K562 (cell line): Measurements from ENCODE around the gene GPR55. TPM values are rescaled to one million over a fixed set of nuclear protein-coding genes. Genes with fewer than 3 reads are reported as not detected.

Experiments used
- ARID1B ChIP-seq: fragments of 450-650 bp; IDR thresholded peaks from 2 replicates; pipeline ENCODE4 v1.6.1; 2016; ENCODE audit warnings: antibody characterized with exemption, mild to moderate bottlenecking, inconsistent platforms
- BCL6 ChIP-seq: fragments of 250-450 bp; sonication (Bioruptor Pico); IDR thresholded peaks from 2 replicates; pipeline ENCODE4 v1.4.0; 2020
- BHLHE40 ChIP-seq: IDR thresholded peaks from 2 replicates; pipeline ENCODE4 v1.6.1; 2011; ENCODE audit warnings: low read length, improper control_type of control experiment
- CTCF ChIP-seq, 3 experiments: IDR thresholded peaks in 2 of 3; conservative IDR thresholded peaks in 1 of 3; 2 replicates each; pipeline ENCODE4 v1.5.1; 2011 to 2012; ENCODE audit warnings: low read length in 3 of 3, mild to moderate bottlenecking in 3 of 3, control low read depth in 2 of 3, improper control_type of control experiment in 1 of 3, inconsistent platforms in 1 of 3, low read depth in 1 of 3, mixed read lengths in 1 of 3, moderate library complexity in 1 of 3; ENCODE audit not compliant: insufficient read depth in 2 of 3
- DACH1 ChIP-seq: fragments of 450-650 bp; IDR thresholded peaks from 2 replicates; pipeline ENCODE4 v1.6.1; 2018; ENCODE audit not compliant: partially characterized antibody
- DDX20 ChIP-seq: fragments of 450-650 bp; IDR thresholded peaks from 2 replicates; pipeline ENCODE4 v1.6.1; 2016; ENCODE audit warnings: missing genetic modification characterization, low read depth, mild to moderate bottlenecking, missing compliant biosample characterization, moderate library complexity
- ELF2 ChIP-seq: fragments of 250-450 bp; sonication (Bioruptor Pico); IDR thresholded peaks from 2 replicates; pipeline ENCODE4 v1.5.0; 2021; ENCODE audit warnings: mild to moderate bottlenecking
- HDAC3 ChIP-seq: fragments of 450-650 bp; IDR thresholded peaks from 2 replicates; pipeline ENCODE4 v1.6.1; 2018; ENCODE audit warnings: borderline replicate concordance, mild to moderate bottlenecking, moderate library complexity; ENCODE audit not compliant: partially characterized antibody
- POLR2H ChIP-seq: IDR thresholded peaks from 2 replicates; pipeline ENCODE4 v1.6.1; 2016; ENCODE audit warnings: missing genetic modification characterization, low read depth, mild to moderate bottlenecking, control low read depth, missing compliant biosample characterization, moderate library complexity
- RUNX1 ChIP-seq: sonication (generic); IDR thresholded peaks from 2 replicates; pipeline ENCODE4 v1.6.1; 2016; ENCODE audit warnings: antibody characterized with exemption, low read depth
- SP2 ChIP-seq: IDR thresholded peaks from 2 replicates; pipeline ENCODE4 v1.6.1; 2011; ENCODE audit warnings: mild to moderate bottlenecking, low read depth, low read length, moderate library complexity; ENCODE audit not compliant: poor library complexity, severe bottlenecking; ENCODE audit errors: extremely low read depth
- TEAD1 ChIP-seq, 2 experiments: fragments of 450-650 bp in 1 of 2; sonication (generic) in 1 of 2; formaldehyde crosslinking; IDR thresholded peaks; 2 replicates each; pipeline versions ENCODE4 v1.4.0 to v1.8.0; 2020 to 2022; ENCODE audit warnings: mild to moderate bottlenecking in 2 of 2, missing genetic modification reagents in 1 of 2
- THAP7 ChIP-seq: fragments of 250-450 bp; sonication (Bioruptor Pico); IDR thresholded peaks from 2 replicates; pipeline ENCODE4 v1.5.0; 2021
- ZFP1 ChIP-seq: fragments of 450-650 bp; formaldehyde crosslinking; IDR thresholded peaks from 2 replicates; pipeline ENCODE4 v1.4.0; 2020; ENCODE audit warnings: mild to moderate bottlenecking, mixed read lengths
- ZNF212 ChIP-seq: fragments of 450-650 bp; formaldehyde crosslinking; IDR thresholded peaks from 2 replicates; pipeline ENCODE4 v1.4.0; 2020; ENCODE audit warnings: mild to moderate bottlenecking
- ZNF507 ChIP-seq: conservative IDR thresholded peaks from 2 replicates; pipeline ENCODE4 v1.6.1; 2017; ENCODE audit warnings: missing genetic modification characterization, missing compliant biosample characterization
- polyA plus RNA-seq, 8 experiments: library from polyadenylated mRNA; depleted of rRNA in 4 of 8; stranded (reverse) in 5 of 8; unstranded in 3 of 8; fragments of >200 nt; fragmentation: Nextera tagmentation in 2 of 8; fragmentation: Illumina TruSeq in 1 of 8; extraction: Ambion mirVana in 2 of 8; extraction: Trizol in 1 of 8; gene quantifications; 2 replicates each; pipeline versions ENCODE4 v1.2.1 to v1.2.3, GENCODE V29; 2011 to 2014; ENCODE audit warnings: inconsistent platforms in 1 of 8, missing spikeins in 1 of 8
- total RNA-seq, 7 experiments: library from RNA; depleted of rRNA in 6 of 7; stranded (reverse); fragments of >200 nt in 6 of 7; fragmentation: Illumina TruSeq in 2 of 7; extraction: Trizol in 2 of 7; gene quantifications; 2 replicates each; pipeline versions ENCODE4 v1.2.1 to v1.2.3, GENCODE V29; 2011 to 2021; ENCODE audit warnings: low replicate concordance in 1 of 7
- TF ChIP-seq, protein P1 (sequence below): sonication (generic); formaldehyde crosslinking; IDR thresholded peaks from 2 replicates; pipeline ENCODE4 v1.8.1; 2023; ENCODE audit warnings: mild to moderate bottlenecking, missing genetic modification reagents
- TF ChIP-seq, protein P2 (sequence below): fragments of 250-450 bp; sonication (Bioruptor Pico); IDR thresholded peaks from 2 replicates; pipeline ENCODE4 v1.4.0; 2020
- TF ChIP-seq, protein P3 (sequence below): sonication (generic); formaldehyde crosslinking; IDR thresholded peaks from 2 replicates; pipeline ENCODE4 v1.9.0; 2022; ENCODE audit warnings: mild to moderate bottlenecking, missing genetic modification reagents
- TF ChIP-seq, protein P4 (sequence below): sonication (generic); formaldehyde crosslinking; IDR thresholded peaks from 2 replicates; pipeline ENCODE4 v1.8.0; 2022; ENCODE audit warnings: missing genetic modification reagents, mild to moderate bottlenecking, borderline replicate concordance

GPR55 gene
- total and polyA plus RNA-seq, 9 of the 15 experiments (the other 6 are each of a cell fraction or from before 2014, with no cell fraction given), result 0.11 to 0.49 (median 0.27) TPM

DNA sequence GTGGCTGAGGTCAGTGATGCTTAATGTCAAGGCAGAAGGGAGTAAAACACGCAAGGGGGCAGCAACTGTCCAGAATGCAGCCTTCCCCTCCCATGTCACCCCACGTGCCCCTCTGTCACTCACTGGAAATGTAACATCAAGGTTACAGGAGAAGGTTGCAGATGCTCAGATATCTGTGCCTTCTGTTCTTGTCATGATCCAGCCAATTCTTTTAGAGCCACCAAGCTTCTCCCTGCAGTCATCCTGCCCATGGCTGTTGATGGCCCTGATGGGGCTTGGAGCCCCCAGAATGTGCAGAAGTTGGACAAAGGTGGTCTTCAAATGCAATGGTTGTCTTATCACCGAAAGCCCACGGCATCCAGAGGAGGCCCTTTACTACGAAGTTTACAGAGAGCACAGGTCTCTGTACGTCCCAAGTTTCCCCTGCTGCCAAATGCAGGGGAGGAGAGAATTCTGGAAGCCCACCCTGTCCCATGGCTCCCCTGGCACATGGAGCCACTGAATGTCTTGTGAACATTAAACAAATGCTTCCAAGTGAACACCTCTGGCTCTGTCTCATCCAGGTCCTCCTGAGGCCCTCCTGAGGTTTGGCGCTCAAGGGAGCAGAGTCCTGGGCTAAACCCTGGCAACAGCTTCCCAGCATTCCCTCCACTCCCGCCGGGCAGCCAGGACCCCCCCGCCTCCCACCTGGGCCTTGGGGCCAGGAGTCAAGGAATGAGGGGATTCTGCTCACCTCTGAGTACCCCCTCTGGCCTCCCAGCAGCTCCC is 4.5 kb upstream of the GPR55 start (continued):
- TF ChIP-seq ZNF507 (tag), result no peak
- TF ChIP-seq, protein P1, sequence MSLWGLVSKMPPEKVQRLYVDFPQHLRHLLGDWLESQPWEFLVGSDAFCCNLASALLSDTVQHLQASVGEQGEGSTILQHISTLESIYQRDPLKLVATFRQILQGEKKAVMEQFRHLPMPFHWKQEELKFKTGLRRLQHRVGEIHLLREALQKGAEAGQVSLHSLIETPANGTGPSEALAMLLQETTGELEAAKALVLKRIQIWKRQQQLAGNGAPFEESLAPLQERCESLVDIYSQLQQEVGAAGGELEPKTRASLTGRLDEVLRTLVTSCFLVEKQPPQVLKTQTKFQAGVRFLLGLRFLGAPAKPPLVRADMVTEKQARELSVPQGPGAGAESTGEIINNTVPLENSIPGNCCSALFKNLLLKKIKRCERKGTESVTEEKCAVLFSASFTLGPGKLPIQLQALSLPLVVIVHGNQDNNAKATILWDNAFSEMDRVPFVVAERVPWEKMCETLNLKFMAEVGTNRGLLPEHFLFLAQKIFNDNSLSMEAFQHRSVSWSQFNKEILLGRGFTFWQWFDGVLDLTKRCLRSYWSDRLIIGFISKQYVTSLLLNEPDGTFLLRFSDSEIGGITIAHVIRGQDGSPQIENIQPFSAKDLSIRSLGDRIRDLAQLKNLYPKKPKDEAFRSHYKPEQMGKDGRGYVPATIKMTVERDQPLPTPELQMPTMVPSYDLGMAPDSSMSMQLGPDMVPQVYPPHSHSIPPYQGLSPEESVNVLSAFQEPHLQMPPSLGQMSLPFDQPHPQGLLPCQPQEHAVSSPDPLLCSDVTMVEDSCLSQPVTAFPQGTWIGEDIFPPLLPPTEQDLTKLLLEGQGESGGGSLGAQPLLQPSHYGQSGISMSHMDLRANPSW (CRISPR knock-in tag), result no peak
- TF ChIP-seq BHLHE40, result peak; percentile 25; the same call in 1 of the 2 replicates
- no peak for TF ChIP-seq BCL6 (CRISPR knock-in tag)
- TF ChIP-seq ELF2, result no peak
- TF ChIP-seq DDX20, result no peak
- no peak for TF ChIP-seq TEAD1 (CRISPR knock-in tag; IDR thresholded peaks at IDR 0.05)
- TF ChIP-seq ZFP1 (CRISPR knock-in tag), result no peak
- no peak for TF ChIP-seq DACH1
- no peak for TF ChIP-seq ZNF212 (CRISPR knock-in tag)
- no peak for TF ChIP-seq ARID1B
- TF ChIP-seq, protein P2, sequence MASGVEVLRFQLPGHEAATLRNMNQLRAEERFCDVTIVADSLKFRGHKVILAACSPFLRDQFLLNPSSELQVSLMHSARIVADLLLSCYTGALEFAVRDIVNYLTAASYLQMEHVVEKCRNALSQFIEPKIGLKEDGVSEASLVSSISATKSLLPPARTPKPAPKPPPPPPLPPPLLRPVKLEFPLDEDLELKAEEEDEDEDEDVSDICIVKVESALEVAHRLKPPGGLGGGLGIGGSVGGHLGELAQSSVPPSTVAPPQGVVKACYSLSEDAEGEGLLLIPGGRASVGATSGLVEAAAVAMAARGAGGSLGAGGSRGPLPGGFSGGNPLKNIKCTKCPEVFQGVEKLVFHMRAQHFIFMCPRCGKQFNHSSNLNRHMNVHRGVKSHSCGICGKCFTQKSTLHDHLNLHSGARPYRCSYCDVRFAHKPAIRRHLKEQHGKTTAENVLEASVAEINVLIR (CRISPR knock-in tag), result no peak
- no peak for TF ChIP-seq THAP7 (CRISPR knock-in tag)
- peak; percentile 15 to 30 (median 26); a peak in 2 of 6 replicates for TF ChIP-seq CTCF (IDR thresholded peaks at IDR 0.05 in 2 of 3, conservative IDR thresholded peaks at IDR 0.05 in 1 of 3; ENCODE audit: insufficient read depth in 2 of 3, low read depth in 1 of 3, low read length in 3 of 3)
- TF ChIP-seq HDAC3, result no peak
- TF ChIP-seq RUNX1, result no peak
- no peak for TF ChIP-seq POLR2H (tag)
- TF ChIP-seq, protein P3, sequence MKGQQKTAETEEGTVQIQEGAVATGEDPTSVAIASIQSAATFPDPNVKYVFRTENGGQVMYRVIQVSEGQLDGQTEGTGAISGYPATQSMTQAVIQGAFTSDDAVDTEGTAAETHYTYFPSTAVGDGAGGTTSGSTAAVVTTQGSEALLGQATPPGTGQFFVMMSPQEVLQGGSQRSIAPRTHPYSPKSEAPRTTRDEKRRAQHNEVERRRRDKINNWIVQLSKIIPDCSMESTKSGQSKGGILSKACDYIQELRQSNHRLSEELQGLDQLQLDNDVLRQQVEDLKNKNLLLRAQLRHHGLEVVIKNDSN (CRISPR knock-in tag), result peak; percentile 76
- no peak for TF ChIP-seq SP2
- TF ChIP-seq, protein P4, sequence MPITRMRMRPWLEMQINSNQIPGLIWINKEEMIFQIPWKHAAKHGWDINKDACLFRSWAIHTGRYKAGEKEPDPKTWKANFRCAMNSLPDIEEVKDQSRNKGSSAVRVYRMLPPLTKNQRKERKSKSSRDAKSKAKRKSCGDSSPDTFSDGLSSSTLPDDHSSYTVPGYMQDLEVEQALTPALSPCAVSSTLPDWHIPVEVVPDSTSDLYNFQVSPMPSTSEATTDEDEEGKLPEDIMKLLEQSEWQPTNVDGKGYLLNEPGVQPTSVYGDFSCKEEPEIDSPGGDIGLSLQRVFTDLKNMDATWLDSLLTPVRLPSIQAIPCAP (CRISPR knock-in tag), result no peak
